ENCODE data around the gene A4GALT.

DNA sequence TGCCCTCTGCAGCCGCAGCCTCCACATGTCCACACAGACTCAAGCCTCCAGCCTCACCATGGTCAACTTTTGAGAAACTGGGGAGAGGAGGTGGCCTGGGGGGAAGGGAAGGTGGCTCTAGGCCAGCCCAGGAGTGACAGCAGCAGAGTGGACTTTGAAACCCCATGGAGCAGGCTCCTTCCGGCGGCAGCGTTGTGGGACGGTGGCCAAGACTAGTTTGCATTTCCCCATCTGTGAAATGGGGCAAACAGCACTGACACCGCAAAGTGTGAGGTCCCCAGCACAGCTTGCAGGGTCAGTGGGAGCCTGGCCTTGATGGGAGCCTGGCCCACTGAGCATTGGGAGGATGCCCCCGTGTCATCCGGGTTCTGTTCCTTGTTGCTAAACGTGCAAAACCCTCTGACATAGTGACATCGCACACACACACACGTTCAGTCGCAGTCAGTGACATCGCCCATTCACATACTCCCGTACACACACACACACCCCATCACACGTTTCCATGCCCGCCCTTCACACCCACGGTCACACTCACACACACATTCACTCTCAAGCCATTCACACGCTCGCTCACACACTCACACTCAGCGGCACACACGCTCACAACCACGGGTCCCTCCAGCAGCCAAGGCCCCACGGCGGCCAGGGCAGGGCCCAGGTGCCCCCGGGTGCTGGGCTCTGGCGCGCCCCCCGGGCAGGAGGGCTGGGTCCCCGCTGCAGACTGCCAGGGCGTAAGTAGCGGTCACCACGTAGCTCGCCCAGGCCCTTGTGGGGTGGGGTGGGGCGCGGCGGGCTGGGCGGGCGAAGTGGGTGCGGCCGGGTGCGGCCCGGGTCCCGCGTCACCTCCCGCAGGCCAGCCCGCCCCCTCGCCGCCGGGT, 72.1 kb downstream of the A4GALT start:
- TF ChIP-seq SP1 (IDR thresholded peaks at IDR 0.05) (no peak), BHLHE40 (IDR thresholded peaks at IDR 0.05; ENCODE audit: borderline replicate concordance) (no peak), ARNT (IDR thresholded peaks at IDR 0.05) (no peak), LEF1 (IDR thresholded peaks at IDR 0.05; ENCODE audit: borderline replicate concordance) (no peak), CTBP1 (IDR thresholded peaks at IDR 0.05; ENCODE audit: borderline replicate concordance) (no peak), ZNF384 (IDR thresholded peaks at IDR 0.05) (no peak), FOXK2 (IDR thresholded peaks at IDR 0.05) (no peak), FOXA1 (IDR thresholded peaks at IDR 0.05) (no peak), TARDBP (IDR thresholded peaks at IDR 0.05) (no peak)

All from HEK293T (cell line).